Measurements from ENCODE around the gene ZFHX3. TPM values are rescaled to one million over a fixed set of nuclear protein-coding genes. Genes with fewer than 3 reads are reported as not detected.
A peak's percentile ranks its signal among the peaks of the same experiment; 100 is the strongest.

ZFHX3 gene
- total RNA-seq, 1 donor from 2014 or later, result 68.1 TPM

DNA sequence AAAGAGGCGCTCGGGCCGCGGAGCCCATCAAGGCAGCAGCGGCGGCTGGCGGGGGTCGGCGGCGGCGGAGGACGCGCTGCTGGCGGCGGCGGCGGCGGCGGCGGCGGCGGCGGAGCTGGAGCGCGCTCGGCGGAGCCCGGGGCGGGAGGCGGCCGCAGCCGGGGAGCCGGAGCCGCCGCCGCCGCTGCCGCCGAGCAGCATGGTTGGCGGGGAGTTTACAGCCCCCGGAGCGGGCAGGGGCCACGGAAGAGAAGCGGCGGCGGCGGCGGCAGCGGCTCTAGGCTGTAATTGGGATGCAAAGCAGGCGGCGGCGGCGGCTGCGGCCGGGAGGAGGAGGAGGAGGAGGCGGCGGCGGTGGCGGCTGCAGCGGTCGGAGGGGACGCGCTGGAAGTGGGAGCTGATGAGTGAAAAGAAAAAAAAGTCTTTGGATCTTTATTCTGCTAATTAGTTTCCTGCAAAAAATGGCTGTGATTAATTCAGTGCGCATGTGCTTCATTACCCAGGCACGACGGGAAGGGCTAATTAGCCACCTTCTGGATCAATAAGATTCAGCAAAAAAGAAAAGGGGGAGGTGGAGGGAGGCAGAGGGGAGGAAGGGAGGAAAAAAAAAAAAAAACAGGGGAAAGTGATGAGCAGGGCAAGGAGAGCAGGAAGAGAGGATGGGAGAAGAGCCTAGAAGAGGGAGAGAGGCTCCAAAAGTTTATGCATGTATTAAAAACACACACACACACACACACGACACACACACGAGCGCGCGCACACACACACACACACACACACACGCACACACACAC lies 10.9 kb upstream of the ZFHX3 start:
- Mint-ChIP-seq H3K9me3 (no peaks in the 10 kb centered on the region), H3K4me1 (peaks cover 37% of the 10 kb centered on the region), H3K27me3 (ENCODE audit: low read depth) (peaks cover 34% of the 10 kb centered on the region), H3K36me3 (no peaks in the 10 kb centered on the region), H3K27ac (peak overlapping the region; percentile 95), H3K4me3 (peak overlapping the region; percentile 91)
- TF ChIP-seq, protein P1, sequence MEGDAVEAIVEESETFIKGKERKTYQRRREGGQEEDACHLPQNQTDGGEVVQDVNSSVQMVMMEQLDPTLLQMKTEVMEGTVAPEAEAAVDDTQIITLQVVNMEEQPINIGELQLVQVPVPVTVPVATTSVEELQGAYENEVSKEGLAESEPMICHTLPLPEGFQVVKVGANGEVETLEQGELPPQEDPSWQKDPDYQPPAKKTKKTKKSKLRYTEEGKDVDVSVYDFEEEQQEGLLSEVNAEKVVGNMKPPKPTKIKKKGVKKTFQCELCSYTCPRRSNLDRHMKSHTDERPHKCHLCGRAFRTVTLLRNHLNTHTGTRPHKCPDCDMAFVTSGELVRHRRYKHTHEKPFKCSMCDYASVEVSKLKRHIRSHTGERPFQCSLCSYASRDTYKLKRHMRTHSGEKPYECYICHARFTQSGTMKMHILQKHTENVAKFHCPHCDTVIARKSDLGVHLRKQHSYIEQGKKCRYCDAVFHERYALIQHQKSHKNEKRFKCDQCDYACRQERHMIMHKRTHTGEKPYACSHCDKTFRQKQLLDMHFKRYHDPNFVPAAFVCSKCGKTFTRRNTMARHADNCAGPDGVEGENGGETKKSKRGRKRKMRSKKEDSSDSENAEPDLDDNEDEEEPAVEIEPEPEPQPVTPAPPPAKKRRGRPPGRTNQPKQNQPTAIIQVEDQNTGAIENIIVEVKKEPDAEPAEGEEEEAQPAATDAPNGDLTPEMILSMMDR (IDR thresholded peaks at IDR 0.05; ENCODE audit: unreplicated experiment), result no peak
- no peak for DNase-seq (ENCODE audit: low spot score in 2 of 2, unreplicated experiment in 2 of 2)

DNA sequence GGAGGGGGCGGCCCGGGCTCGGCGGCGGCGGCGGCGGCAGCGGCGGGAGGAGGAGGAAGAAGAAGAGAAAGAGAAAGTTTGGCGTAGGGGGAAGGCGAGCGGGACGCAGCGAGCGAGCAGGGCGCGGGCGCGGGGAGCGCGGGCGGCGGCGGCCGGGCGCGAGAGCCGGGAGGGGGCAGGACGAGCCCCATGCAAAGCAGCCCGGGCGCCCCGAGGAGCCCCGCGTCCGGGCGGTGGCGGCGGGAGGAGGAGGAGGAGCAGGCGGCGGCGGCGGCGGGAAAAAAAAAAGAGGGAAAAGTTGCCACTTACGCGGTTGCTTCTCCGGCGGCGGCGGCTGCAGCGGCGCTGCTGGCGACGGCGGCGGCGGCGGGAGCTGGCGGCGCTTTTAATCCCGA lies 10.3 kb upstream of the ZFHX3 start:
- Mint-ChIP-seq H3K4me1 (peaks cover 31% of the 10 kb centered on the region), H3K9me3 (no peaks in the 10 kb centered on the region), H3K4me3 (peak overlapping the region; percentile 91), H3K36me3 (no peaks in the 10 kb centered on the region), H3K27ac (no peak overlapping the region), H3K27me3 (ENCODE audit: low read depth) (peaks cover 28% of the 10 kb centered on the region)
- TF ChIP-seq, protein P1 (IDR thresholded peaks at IDR 0.05; ENCODE audit: unreplicated experiment), result no peak
- peak in 1 of 2 experiments; percentile 60 for DNase-seq (ENCODE audit: low spot score in 2 of 2, unreplicated experiment in 2 of 2)

DNA sequence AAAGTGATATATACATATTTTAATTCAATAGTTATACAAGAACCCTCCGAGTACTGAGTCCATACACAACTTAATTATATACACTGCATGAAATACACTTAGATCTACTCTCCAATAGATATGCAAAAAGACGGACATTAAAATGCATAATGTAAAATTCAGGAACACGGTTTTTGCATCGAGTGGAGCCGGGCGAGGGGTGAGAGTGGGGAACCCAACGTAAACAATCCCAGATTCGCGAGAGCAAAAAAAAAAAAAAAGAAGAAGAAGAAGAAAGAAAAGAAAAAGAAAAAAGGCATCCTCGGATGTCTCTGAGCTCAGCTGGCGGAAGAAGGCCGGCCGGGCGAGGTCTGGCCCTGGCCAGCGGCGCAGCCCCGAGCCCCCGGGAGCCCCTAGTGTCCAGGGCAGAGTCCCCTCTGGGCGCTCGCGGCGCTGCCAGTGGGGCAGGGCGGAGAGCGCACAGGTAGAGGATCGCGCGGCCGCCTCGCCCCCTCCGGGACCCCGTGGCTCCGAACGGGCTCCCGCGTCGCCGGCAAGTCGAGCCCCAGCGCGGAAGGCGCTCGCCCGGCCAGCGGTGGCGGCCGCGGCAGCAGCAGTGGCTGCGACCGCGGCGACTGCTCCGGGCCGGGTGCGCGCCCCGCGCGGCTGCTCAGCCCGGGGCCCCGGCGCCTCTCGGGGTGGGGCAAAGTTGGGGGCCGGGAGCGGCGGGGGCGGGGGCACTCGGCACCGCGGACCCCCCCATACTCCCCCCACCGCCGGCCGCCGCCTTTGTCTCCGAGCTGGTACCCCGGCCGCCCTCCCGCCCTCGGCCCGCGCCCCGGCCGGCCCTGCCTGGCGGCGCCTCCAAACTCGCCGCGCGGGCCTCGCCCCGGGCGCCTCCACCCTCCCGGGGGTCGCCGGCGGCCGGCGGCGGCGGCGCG lies 9.6 kb upstream of the ZFHX3 start:
- DNase-seq (ENCODE audit: low spot score in 2 of 2, unreplicated experiment in 2 of 2), result no peak
- Mint-ChIP-seq H3K27ac (no peak overlapping the region), H3K27me3 (ENCODE audit: low read depth) (peaks cover 21% of the 10 kb centered on the region), H3K9me3 (no peaks in the 10 kb centered on the region), H3K36me3 (no peaks in the 10 kb centered on the region), H3K4me3 (peak overlapping the region; percentile 92), H3K4me1 (peaks cover 28% of the 10 kb centered on the region)
- TF ChIP-seq, protein P1 (IDR thresholded peaks at IDR 0.05; ENCODE audit: unreplicated experiment), result no peak

DNA sequence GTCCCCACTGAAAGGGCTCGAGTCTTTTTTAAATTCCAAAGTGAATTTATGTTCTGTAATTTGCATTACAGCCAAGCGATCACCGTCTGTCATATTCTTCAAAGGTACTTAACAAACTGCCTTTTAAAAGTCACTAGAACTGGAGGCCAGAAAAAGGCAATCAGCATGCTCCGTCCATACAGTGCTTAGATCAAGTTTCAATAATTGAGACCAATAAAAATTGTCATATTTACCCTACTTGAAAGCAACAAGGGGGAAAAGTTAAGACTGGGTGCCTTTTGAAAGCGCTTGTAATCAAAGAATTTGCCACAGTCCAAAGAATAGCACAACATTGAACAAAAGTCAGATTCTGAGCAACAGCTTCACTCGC lies 9.0 kb upstream of the ZFHX3 start:
- peaks cover 22% of the 10 kb centered on the region for H3K4me1 Mint-ChIP-seq
- no peak for DNase-seq (ENCODE audit: low spot score in 2 of 2, unreplicated experiment in 2 of 2)
- no peaks in the 10 kb centered on the region for H3K9me3 Mint-ChIP-seq
- peaks cover 15% of the 10 kb centered on the region for H3K27me3 Mint-ChIP-seq (ENCODE audit: low read depth)
- H3K4me3 Mint-ChIP-seq, result peak overlapping the region; percentile 92
- H3K27ac Mint-ChIP-seq, result no peak overlapping the region
- no peaks in the 10 kb centered on the region for H3K36me3 Mint-ChIP-seq
- TF ChIP-seq, protein P1 (IDR thresholded peaks at IDR 0.05; ENCODE audit: unreplicated experiment), result no peak

DNA sequence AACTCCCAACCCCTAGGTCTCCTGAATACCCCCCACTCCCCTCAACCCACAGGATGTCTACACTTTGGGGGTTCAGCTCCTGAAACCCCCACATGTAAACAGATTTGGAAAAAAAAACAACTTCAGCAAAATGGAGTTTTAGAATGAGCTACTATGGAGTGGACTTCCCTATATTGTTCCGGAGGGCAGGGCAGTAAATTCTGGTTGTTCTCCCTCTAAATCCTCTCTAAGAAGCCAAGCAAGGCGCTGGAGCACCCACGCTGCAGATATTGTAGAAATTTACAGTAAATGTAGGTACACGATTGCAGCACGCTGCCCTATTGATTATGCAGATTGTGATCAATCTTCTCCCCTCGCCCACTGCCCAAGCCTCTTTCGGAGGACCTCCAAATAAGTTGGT lies 8.5 kb upstream of the ZFHX3 start:
- Mint-ChIP-seq H3K27ac (no peak overlapping the region), H3K4me1 (peaks cover 19% of the 10 kb centered on the region)
- TF ChIP-seq, protein P1 (IDR thresholded peaks at IDR 0.05; ENCODE audit: unreplicated experiment), result no peak

More for the DNA sequence above, 8.5 kb upstream of the ZFHX3 start:
- Mint-ChIP-seq H3K4me3 (peak overlapping the region; percentile 92), H3K27me3 (ENCODE audit: low read depth) (peaks cover 12% of the 10 kb centered on the region), H3K36me3 (no peaks in the 10 kb centered on the region), H3K9me3 (no peaks in the 10 kb centered on the region)
- DNase-seq (ENCODE audit: low spot score in 2 of 2, unreplicated experiment in 2 of 2), result no peak

All from mesothelial cell of epicardium (in vitro differentiated cells).